22Rv1 (cell line): ENCODE measurements around the gene ARL2.

Source experiments
- CTCF ChIP-seq: fragments of 450-650 bp; IDR thresholded peaks from 2 replicates; pipeline ENCODE4 v1.5.1; 2017; ENCODE audit warnings: mild to moderate bottlenecking
- ZFX ChIP-seq: fragments of 450-650 bp; IDR thresholded peaks from 2 replicates; pipeline ENCODE4 v1.6.1; 2017; ENCODE audit warnings: antibody characterized with exemption, borderline replicate concordance

- no peak for TF ChIP-seq CTCF
- TF ChIP-seq ZFX: no peak
Measured at GRCh38 chr11:64994318-64994717, 19.6 kb upstream of the ARL2 start.
